Measurements from ENCODE around the gene TP53INP2.

- TF ChIP-seq, protein P1, sequence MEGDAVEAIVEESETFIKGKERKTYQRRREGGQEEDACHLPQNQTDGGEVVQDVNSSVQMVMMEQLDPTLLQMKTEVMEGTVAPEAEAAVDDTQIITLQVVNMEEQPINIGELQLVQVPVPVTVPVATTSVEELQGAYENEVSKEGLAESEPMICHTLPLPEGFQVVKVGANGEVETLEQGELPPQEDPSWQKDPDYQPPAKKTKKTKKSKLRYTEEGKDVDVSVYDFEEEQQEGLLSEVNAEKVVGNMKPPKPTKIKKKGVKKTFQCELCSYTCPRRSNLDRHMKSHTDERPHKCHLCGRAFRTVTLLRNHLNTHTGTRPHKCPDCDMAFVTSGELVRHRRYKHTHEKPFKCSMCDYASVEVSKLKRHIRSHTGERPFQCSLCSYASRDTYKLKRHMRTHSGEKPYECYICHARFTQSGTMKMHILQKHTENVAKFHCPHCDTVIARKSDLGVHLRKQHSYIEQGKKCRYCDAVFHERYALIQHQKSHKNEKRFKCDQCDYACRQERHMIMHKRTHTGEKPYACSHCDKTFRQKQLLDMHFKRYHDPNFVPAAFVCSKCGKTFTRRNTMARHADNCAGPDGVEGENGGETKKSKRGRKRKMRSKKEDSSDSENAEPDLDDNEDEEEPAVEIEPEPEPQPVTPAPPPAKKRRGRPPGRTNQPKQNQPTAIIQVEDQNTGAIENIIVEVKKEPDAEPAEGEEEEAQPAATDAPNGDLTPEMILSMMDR (IDR thresholded peaks at IDR 0.05; ENCODE audit: low read length): no peak
- no peak for TF ChIP-seq EZH2 (optimal IDR thresholded peaks at IDR 0.05; ENCODE audit: low read depth, low read length)
- TF ChIP-seq EZH2phosphoT487 (IDR thresholded peaks at IDR 0.05; ENCODE audit: low read length): no peak
These were observed 57.9 kb downstream of the TP53INP2 start for GRCh38 chr20:34762031-34762555.
